Measurements from ENCODE around the gene TRIM27.
A peak's percentile ranks its signal among the peaks of the same experiment; 100 is the strongest.
"Not testable (repeated sequence)": the region's sequence is repeated elsewhere in the genome, so short reads cannot be mapped to it uniquely, and the experiment has no call there.

The TRIM27 gene

GRCh38 chr6:28895131-28895812 is 28.5 kb downstream of the TRIM27 start:
- DNase-seq = peak; percentile 51 to 96 (median 84)

- DNase-seq = no peak
Observed at GRCh38 chr6:28893172-28893799, 30.5 kb downstream of the TRIM27 start.

- DNase-seq = no peak
Observed at GRCh38 chr6:28892525-28892924, 31.3 kb downstream of the TRIM27 start.

- DNase-seq = no peak
Observed at GRCh38 chr6:28887796-28888496, 35.8 kb downstream of the TRIM27 start.

- no peak for DNase-seq
Observed at GRCh38 chr6:28886079-28886439, 37.7 kb downstream of the TRIM27 start.

DNA sequence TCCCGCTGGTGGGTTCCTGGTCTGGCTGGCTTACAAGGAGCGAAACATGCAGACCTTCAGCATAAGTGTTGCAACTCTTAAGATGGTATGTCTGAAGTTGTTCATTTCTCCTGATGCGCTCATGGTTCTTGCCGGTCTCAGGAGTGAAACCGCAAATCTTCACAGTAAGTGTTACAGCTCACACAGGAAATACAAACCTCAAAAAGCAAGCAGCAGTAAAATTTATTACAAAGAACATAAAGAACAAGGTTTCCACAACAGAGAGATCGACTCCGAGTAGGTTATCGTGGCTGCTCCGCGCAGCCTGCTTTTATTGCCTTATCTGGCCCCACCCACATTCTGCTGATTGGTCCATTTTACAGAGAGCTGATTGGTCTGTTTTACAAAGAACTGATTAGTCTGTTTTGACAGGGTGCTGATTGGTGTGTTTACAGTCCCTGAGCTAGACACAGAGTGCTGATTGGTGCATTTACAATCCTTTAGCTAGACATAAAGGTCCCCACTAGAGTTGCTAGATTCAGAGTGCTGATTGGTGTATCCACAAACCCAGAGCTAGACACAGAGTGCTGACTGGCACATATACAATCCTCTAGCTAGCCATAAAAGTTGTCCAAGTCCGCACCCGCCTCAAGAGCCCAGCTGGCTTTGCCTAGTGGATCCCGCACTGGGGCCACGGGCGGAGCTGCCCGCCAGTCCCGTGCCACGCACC is 39.2 kb downstream of the TRIM27 start:
- DNase-seq = peak in 4 of 5 experiments; percentile 23 to 95 (median 71)

- peak in 2 of 5 experiments; percentile 11 to 34 for DNase-seq
Observed at GRCh38 chr6:28880894-28881780, 42.6 kb downstream of the TRIM27 start.

DNA sequence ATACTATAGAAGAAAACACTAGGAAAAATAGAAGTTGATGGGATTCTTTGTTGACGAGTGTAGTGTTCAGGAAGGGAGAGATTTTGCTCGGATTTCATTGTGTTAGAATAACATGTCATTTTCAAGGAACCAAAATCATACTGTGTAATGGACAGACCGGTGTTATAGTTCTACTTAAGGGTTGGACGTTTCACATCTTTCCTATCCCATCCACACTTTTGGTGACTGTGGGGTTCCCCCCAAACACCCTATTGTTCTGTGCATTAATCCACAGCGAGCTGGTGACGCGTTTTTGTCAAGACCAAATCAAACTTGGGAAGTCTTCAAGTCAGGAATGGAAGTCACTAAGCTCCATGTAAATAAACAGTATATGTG is 43.3 kb downstream of the TRIM27 start:
- no peak for DNase-seq

GRCh38 chr6:28876710-28877109 is 47.1 kb downstream of the TRIM27 start:
- DNase-seq = no peak

GRCh38 chr6:28875191-28875747 is 48.5 kb downstream of the TRIM27 start:
- no peak for DNase-seq

- DNase-seq = not testable (repeated sequence)
Observed at GRCh38 chr6:28872157-28872817, 51.5 kb downstream of the TRIM27 start.

GRCh38 chr6:28871335-28872156 is 52.2 kb downstream of the TRIM27 start:
- no peak for DNase-seq

GRCh38 chr6:28868873-28869272 is 54.9 kb downstream of the TRIM27 start:
- peak in 1 of 5 experiments; percentile 20 for DNase-seq

DNA sequence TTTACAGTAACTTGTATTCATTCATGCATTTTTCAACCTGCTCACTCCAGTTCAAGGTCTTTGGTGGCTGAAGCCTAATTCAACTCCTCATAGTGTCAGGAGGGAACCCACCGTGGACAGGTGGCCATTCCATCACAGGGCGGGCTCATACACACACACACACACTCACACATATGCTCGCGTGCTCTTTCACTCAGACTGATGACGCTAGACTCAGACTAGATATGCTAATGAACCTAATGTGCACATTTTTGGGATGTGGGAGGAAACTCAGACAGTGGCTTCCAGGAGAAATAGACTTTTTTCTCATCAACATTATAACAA is 56.7 kb downstream of the TRIM27 start:
- peak in 1 of 5 experiments; percentile 83 for DNase-seq

DNA sequence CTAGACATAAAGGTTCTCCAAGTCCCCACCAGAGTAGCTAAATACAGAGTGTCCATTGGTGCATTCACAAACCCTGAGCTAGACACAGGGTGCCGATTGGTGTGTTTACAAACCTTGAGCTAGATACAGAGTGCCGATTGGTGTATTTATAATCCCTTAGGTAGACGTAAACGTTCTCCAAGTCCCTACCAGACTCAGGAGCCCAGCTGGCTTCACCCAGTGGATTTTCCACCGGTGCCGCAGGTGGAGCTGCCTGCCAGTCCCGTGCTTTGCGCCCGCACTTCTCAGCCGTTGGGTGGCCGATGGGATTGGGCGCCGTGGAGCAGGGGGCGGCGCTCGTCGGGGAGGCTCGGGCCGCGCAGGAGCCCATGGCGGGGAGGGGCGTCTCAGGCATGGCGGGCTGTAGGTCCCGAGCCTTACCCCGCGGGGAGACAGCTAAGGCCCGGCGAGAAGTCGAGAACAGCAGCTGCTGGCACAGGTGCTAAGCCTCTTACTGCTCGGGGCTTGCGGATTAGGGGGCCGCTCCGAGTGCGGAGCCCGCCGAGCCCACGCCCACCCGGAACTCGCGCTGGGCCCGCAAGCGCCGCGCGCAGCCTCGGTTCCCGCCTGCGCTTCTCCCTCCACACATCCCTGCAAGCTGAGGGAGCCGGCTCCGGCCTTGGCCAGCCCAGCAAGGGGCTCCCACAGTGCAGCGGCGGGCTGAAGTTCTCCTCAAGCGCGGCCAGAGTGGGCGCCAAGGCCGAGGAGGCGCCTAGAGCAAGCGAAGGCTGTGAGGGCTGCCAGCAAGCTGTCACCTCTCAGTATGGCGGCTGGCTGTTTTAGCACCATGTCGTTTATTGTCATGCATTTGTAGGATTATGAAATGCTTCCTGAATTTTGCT is 57.3 kb downstream of the TRIM27 start:
- peak; percentile 51 to 86 (median 71) for DNase-seq

GRCh38 chr6:28865401-28866204 is 58.2 kb downstream of the TRIM27 start:
- DNase-seq = peak in 4 of 5 experiments; percentile 19 to 92 (median 55)

GRCh38 chr6:28864326-28864923 is 59.4 kb downstream of the TRIM27 start:
- no peak for DNase-seq

Data from T-helper 2 cell (primary cell).